Urothelium cell line (cell line): ENCODE data around the gene SLC12A1.

Experiments used
- DNase-seq: peaks from one replicate; pipeline ENCODE4 v3.0.0; 2011; ENCODE audit warnings: low spot score, mixed read lengths
- FAIRE-seq: peaks from 2 replicates; lab custom pipeline; 2011; peaks lifted over from hg19 to GRCh38; lab: Jason Lieb, UNC

Gene SLC12A1

GRCh38 chr15:48205981-48206380, at the start of gene SLC12A1:
Gene SLC12A1 (plus strand): TSS chr15:48206302. CDS start chr15:48207720, 1,418 bp downstream.
- DNase-seq (no peak), FAIRE-seq (no peak)

- FAIRE-seq (no peak), DNase-seq (no peak)
Observed at GRCh38 chr15:48168616-48169015, 37.5 kb upstream of the SLC12A1 start.

DNA sequence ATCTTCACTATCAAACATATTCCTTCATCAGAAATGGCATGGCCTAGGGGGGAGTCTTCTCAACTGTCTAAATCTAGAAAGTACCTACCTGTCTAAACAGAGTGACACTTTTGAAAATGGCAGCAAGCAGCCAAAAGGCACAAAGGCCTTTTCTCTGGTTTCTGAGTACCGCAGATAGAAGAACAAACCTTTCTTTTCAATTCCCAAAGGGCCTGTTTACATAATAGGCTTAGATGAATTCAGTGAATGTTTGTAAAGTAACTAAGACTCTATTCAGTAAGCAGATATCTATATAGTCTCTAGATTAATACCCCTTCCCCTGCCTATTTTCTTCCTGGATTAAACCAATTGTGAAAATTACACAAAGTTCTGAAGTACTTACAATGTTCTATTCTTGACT, 35.1 kb upstream of the SLC12A1 start:
- FAIRE-seq (no peak), DNase-seq (no peak)

- no peak for DNase-seq
- FAIRE-seq = no peak
Observed at GRCh38 chr15:48175126-48175525, 31.0 kb upstream of the SLC12A1 start.

GRCh38 chr15:48176112-48176511, 30.0 kb upstream of the SLC12A1 start:
- DNase-seq (no peak), FAIRE-seq (no peak)

GRCh38 chr15:48176957-48177356, 29.1 kb upstream of the SLC12A1 start:
- FAIRE-seq (no peak), DNase-seq (no peak)

- no peak for DNase-seq
- no peak for FAIRE-seq
Observed at GRCh38 chr15:48177383-48177765, 28.7 kb upstream of the SLC12A1 start.

DNA sequence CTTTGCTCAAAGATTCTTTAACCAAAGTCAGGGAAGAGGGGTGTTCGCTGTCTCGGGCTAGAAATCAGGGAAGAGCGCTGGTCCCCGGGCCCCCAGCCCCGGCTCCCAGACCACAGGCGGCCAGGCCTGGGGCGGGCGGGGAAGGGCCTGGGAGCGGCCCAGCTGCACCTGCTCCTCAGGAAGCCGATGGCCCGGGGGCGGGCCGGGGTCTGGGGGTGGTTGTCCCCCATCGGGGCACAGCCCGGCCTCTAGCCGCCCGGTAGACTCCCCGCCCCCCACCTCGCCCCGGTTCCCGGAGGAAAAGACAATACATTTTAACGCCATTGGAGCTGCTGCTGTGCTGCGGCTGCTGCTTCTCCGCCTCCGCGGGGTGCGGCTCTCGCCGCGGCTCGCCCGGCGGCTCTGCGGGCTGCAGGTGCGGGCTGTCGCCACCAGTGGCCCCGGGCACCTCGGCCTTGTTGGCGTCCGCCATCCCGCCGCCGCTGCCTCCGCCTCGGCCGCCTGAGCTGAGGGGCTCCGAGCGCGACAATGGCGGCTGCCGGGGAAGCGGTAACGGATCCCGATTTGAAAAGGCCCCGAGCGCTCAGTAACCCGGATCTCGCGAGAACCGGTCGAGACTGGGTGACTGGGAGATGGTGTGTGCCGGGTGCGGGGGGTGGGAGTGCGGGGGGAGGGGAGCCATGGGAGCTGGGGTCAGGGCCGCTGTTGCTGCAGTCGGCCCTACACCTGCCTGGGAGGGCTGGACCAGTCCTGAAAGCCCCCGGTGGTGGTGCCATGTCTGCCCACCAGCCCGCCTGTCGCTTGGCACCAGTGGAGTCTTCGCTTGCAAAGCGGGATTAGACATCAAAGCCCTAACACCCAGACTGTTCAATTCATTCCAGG, 28.1 kb upstream of the SLC12A1 start, which contains the start of gene MYEF2:
Gene MYEF2 (minus strand): TSS at position 530 of the 882 bp plus-strand sequence. CDS start 58 bp downstream, at position 472.
- no peak for FAIRE-seq

DNA sequence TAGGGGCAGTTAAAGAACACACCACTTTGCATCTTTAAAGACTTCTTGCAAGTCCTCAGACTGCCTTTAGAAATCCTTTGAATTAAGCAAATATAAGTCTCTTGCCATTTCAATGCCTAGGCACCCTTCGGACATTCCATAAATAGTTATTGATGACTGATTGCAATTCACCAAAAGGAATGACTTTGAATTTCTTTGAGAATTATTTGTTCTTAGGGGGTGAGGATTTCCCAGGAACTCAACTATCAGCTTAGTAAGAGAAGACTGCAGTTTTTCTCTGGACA, 27.5 kb upstream of the SLC12A1 start:
- FAIRE-seq = no peak
- DNase-seq = no peak

More for the DNA sequence above, 28.1 kb upstream of the SLC12A1 start, which contains the start of gene MYEF2:
- peak; percentile 77 for DNase-seq

GRCh38 chr15:48182749-48183148, 23.4 kb upstream of the SLC12A1 start:
- DNase-seq (no peak), FAIRE-seq (no peak)

GRCh38 chr15:48185529-48185928, 20.6 kb upstream of the SLC12A1 start:
- FAIRE-seq = no peak
- DNase-seq = no peak

DNA sequence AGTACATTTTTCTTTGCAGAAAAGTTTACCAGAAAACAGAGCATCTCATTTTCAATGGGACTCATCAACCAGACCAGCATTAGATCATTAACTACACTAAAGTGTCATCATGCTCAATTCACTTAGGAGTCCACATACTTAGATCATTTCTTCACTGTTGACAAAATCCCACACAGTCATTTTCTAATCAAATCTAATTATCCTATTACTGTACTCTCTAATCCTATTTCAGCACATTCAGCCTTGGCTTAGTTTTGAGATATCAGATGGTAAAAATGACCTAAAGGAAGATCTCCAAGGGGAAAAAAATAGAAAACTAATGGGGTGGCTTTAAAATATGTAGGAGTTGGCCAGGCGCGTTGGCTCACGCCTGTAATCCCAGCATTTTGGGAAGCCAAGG, 19.8 kb upstream of the SLC12A1 start:
- no peak for DNase-seq
- FAIRE-seq = no peak

DNA sequence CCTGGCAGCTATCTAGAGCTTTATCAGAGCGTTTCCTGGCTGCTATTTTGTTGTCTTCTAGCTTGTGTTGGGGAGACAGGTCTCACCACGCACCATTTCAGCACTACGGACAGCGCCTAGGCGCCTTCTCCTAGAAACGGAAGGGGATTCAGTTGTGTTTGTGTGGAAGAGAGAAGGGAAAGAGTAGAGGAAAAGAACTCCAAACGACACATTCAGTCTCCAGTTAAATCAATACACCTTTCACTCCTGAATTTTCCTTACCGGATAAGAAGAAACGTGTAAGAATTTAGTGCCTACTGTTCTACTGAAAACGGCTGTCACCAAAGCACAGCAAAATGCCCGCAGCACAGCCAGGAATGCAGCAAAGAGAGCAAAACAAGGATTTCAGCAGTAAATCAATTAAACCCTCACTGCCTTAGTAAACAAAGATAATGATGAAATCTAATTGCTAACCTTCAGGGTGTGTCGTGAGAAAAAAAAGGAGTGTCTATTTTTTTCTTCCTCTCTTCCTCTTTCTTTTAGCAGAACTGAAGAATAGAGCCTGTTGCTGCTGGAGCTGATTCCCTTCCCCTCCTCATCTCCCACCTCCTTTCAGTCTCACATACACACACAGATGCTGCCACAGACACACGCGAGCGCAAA, 15.0 kb upstream of the SLC12A1 start:
- FAIRE-seq (no peak), DNase-seq (peak; percentile 53)

- FAIRE-seq = no peak
- DNase-seq = no peak
Observed at GRCh38 chr15:48191574-48192225, 14.4 kb upstream of the SLC12A1 start, which contains the start of gene CTXN2. Gene CTXN2 (plus strand): TSS chr15:48191665. CDS start chr15:48201301, 9,636 bp downstream.

GRCh38 chr15:48202068-48202467, 4.0 kb upstream of the SLC12A1 start:
- no peak for FAIRE-seq
- DNase-seq = no peak

GRCh38 chr15:48221261-48221660, 15.2 kb downstream of the SLC12A1 start:
- DNase-seq = no peak
- no peak for FAIRE-seq

DNA sequence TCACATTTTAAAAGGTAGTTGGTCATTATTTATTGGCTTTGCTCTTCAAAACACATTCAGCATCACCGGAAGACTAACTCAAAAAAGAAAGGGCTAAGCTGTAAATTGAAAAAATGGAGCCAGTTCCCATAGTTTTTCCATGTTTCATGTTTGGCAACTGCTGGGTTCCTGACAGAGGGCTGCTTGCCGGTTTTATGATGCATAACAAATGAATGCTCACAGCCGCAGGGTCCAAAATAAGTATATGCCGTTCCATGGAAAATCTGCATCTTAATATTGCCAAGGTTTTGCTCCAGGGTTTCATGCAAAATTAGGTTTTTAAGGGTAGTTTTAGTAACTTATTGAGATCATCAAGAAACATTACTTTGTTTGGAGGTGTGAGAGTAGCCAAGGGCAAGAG, 15.8 kb downstream of the SLC12A1 start:
- DNase-seq (no peak), FAIRE-seq (no peak)

DNA sequence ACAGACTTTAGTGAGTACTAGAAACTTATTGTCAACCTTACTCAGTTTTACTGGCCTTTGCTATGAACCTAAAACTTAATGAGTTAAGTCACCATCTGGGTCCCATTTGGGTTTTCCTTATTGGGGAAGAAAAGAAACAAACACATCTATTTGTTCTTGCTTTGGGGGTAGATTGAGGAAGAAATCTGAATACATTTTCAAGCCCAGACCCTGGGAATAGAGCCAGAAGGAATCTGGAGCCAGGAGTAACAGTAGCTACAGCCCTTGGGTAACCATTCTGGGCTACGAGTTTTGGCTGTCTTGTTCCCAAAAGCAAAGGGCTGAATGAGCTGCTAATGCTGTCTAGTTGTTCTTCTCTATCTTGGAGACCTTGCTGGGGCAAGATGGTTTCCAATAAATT, 16.5 kb downstream of the SLC12A1 start:
- FAIRE-seq (no peak), DNase-seq (no peak)

DNA sequence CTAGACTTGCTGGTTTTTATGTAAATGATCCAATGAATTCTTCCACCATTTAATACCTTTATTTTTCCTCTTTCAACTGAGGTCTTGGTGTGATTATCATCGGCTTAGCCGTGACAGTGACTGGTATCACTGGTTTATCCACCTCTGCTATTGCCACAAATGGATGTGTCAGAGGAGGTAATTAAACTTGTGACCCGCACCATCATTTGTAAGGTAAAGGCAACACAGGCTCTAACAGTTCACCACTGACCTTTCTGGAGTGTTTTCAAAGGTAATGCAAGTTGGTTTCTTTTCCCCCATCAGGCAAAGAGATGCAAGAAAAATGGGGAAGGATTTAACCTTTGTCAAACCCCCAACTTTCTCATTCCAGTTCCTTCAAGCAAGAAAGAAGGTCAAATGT, 19.7 kb downstream of the SLC12A1 start:
- no peak for FAIRE-seq
- no peak for DNase-seq

DNA sequence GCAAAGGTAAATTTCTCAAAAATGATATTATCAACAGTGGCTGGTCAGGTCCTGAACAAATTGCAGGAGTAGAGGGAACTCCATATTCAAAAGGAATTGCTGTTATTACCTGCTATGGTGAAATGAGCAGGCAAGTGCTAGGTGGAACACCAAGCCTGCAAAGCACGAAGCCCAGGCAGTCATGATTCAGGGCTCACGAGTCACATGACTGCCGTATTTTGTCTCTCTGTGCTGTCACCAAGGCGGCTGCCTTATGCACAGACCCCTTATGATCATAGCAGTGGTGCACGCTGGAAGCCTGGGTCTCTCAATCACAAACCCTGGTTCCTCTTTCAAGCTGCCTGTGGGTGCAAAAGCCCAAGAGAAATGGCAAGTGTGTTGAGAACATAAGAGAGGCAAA, 24.4 kb downstream of the SLC12A1 start:
- DNase-seq = no peak
- FAIRE-seq = no peak

- no peak for DNase-seq
- no peak for FAIRE-seq
Observed at GRCh38 chr15:48233246-48233645, 27.1 kb downstream of the SLC12A1 start.

GRCh38 chr15:48239334-48239733, 33.2 kb downstream of the SLC12A1 start:
- FAIRE-seq (no peak), DNase-seq (no peak)
